Amniotic stem cell (primary cell): ENCODE measurements around the gene CNIH3.

ENCODE experiments used
- DNase-seq: peaks from one replicate; lab custom pipeline; 2025; lab: John Stamatoyannopoulos, UW

The CNIH3 gene

GRCh38 chr1:224774378-224774777 is 158.3 kb downstream of the CNIH3 start:
- DNase-seq, result no peak

GRCh38 chr1:224777180-224777579 is 161.1 kb downstream of the CNIH3 start:
- no peak for DNase-seq

GRCh38 chr1:224779536-224779935 is 163.4 kb downstream of the CNIH3 start:
- no peak for DNase-seq

GRCh38 chr1:224780736-224781135 is 164.6 kb downstream of the CNIH3 start:
- no peak for DNase-seq

DNA sequence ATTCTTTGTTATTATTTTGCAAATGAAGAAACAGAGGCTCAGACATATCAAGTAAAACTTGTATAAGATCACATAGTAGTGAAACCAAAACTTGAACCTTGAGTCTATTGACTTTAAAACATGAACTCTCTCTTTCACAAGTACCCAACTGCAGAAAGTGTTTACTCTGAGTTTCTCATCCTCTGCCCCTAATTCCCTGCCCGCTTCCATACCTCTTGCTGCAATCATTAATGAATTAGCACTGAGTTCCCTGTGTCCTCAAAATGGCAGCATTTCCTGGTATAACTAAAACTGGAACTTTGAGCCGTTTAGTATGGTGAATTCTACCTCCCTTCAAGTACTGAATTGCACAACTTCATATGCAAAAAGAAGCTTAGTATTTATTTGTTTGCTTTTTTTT is 165.7 kb downstream of the CNIH3 start:
- no peak for DNase-seq

DNA sequence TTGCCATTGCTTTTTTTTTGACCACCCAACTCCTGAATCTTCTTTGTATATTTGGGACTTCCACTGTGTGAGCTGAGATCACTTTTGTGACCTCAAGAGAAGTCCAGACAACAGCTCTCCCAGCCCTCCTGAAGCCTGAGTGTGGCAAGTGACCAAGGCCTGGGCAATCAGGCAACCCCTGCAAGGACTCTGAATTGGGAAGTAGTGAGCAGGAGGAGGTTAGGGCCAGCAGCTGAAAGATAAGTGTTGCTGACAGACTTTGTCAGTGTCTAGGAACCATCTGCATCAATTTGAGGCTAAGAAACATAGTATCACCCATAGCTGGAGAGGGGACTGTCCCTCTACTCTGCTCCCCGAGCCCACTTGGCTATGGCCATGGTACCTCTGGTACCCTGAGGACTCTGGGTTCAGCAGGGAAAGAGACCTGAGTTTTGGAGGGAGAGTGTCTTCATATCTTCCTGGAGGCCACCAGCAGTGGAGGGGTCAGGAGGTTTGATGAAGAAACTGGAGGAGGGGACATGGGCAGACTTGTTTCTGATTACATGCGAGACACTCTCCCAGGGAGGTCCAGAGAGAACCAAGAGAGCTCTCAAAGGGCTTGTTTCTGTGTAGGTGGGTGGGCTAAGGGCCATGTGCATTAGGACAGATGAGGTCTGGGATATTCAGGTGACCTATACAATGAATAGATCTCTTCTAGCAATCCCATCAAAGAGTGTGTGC is 166.3 kb downstream of the CNIH3 start:
- DNase-seq, result no peak

- no peak for DNase-seq
Measured at GRCh38 chr1:224783006-224783651, 167.0 kb downstream of the CNIH3 start.

GRCh38 chr1:224784265-224785039 is 168.3 kb downstream of the CNIH3 start:
- no peak for DNase-seq

DNA sequence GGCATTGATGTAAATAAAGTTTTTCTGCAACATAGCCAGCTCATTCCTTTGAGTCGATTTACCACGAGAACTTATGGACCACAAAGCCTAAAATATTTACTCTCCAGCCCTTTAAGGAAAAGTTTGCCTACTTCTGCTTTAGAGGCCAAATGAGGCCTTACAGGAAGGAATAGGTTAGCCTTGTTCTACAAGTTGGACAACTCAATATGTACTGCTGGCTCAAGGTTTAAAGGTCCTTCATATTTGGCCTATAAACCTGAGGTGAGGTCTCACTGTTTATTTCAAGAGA is 168.9 kb downstream of the CNIH3 start:
- no peak for DNase-seq

- DNase-seq, result no peak
Measured at GRCh38 chr1:224785622-224786021, 169.5 kb downstream of the CNIH3 start.

DNA sequence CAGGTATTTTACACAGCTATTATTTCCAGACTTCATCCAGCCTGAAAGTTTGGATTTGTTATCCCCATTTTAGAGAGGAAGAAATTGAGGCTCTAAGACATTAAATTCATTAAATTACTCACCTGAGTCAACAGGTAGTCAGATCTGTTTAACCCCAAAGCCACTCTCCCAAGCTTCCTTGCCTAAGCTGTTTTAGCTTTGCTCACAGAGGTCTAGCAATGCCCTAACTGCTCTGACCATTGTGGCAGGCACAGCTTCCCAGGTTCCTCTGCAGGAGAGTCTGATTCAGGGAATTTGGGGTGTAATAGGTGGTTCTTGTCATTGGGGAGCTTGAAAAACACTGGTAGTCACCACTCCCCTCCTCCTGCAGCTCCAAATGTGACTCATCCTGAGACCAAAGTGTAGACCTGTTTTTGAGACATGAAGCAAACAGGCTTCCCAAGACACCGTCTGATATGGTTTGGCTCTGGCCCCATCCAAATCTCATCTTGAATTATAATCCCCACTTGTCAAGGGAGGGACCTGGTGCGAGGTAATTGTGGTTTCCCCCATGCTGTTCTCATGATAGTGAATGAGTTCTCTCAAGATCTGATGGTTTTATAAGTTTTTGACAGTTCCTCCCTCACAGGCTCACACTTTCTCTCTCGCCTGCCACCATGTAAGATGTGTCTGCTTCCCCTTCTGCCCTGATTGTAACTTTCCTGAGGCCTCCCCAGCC is 170.6 kb downstream of the CNIH3 start:
- no peak for DNase-seq

DNA sequence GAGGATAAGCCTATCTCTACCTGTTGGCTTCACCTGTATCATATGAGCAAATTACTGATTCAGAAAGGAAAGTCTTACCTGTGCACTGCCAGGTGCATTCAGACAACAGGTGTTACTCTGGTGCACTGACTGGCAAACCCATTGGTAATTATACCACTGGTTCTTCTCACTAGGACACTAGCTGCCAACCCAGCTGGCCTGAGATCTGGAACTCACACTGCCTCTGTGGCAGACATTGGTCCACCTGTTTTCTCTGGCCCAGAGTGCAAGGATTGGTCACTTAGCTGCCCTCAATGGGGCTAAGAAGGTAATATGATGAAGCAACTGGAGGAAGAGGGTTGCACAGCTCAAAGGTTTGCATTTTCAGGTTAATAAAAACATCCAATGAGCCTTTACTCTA is 173.2 kb downstream of the CNIH3 start:
- DNase-seq, result no peak
